GM12891 (cell line): ENCODE data around the gene RASA1.

ENCODE experiments used
- POLR2AphosphoS5 ChIP-seq: IDR thresholded peaks from 2 replicates; pipeline ENCODE4 v1.6.1; 2011; ENCODE audit warnings: low read depth, low read length, control low read depth
- TAF1 ChIP-seq: IDR thresholded peaks from 2 replicates; pipeline ENCODE4 v1.6.1; 2011; ENCODE audit warnings: low read depth, low read length, control low read depth

- TF ChIP-seq POLR2AphosphoS5 = no peak
- no peak for TF ChIP-seq TAF1
These were observed 115.5 kb downstream of the RASA1 start for GRCh38 chr5:87383216-87383615.
